ENCODE data around the gene ZNF646.
A peak's percentile ranks its signal among the peaks of the same experiment; 100 is the strongest.

ZNF646 gene

DNA sequence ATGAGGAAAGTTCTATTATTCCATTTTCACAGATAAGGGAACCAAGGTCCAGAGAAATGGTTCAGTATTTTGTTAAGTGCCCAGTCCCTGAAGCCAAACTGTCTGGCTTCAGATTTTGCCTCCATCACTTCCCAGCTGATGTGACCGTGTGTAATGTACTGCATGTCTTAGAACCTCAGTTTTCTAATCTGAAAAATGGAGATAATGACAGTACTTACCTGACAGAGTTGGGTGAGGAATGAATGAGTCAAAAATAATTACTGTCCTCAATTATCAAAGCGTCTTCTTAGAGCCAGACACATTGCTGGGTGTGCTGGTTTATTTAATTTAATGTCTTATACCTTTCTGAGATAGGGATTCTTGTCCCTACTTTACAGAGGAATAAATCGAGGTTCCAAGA, 6.9 kb upstream of the ZNF646 start:
- no peak for DNase-seq

DNA sequence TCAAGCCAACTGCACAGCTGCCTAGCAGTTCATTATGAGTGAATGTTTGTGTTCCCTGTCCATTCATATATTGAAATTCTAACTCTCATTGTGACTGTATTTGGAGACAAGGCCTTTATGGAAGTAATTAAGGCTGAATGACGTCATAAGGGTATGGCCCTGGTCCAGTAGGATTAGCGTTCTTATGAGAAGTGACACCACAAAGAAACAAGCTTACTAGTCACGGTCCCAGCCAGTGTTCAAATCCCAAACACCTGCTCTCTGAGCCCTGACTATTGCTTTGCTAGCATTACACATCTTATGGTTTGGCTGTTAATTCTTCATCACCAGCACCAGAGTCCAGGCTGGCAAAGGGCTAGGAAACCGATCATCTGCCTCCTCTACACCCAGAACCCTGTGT, 2.4 kb upstream of the ZNF646 start:
- peak; percentile 91 for DNase-seq

DNA sequence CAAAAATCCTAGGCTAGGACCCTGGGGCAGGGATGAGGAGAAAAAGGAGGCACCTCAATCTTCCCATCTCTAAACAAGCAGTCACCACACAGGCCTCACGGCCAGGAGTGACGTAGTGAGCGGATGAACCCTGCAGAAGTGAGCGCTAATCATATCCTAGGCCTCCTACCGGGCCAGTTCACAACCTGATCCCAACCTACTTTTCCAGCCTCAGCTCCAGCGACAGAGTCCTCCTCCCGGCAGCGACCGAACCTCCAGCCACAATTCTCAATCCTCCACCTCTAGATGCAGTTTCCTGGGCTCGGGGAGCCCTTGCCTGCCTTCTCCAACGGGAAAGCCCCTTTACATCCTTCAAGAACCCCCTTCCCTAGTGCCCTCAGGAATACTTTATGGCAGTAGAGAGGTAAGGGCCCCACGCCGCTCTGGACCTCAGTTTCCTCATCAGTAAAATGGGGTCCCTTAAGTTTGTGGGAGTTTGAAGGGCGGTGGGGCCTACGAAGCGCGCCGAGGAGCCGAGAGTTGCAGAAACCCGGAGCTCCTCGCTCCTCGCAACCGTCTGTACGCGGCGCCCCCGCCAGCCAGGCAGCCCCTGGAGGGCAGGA, 1.6 kb upstream of the ZNF646 start:
- peak; percentile 37 for DNase-seq

GRCh38 chr16:31073142-31073969, 866 bp upstream of the ZNF646 start:
- DNase-seq = peak; percentile 90

DNA sequence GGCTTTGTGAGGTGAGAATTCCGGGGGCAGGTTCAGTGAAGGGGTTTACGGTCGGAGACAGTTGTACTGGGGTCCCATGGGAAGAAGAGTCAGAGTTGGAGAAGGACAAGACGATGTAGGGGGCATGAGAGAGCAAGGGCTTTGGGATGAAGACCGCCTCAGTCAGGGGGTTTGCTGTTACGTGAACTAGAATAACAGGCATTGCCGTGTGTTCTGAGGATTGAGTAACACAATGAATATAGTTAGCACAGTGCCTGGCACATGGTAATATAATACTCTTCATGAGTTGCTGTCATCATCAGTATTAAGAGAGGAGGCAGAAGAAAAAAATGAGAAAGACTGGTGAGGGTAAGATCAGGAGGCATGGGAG, 577 bp downstream of the ZNF646 start:
- no peak for DNase-seq

DNA sequence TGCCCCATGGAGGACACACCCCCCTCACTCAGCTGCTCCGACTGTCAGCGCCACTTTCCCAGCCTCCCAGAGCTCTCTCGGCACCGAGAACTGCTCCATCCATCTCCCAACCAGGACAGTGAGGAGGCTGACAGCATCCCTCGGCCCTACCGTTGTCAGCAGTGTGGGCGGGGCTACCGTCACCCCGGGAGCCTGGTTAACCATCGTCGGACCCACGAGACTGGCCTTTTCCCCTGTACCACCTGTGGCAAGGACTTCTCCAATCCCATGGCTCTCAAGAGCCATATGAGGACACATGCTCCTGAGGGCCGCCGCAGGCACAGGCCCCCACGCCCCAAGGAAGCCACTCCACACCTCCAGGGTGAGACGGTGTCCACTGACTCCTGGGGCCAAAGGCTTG, 2.1 kb downstream of the ZNF646 start:
- DNase-seq = no peak

DNA sequence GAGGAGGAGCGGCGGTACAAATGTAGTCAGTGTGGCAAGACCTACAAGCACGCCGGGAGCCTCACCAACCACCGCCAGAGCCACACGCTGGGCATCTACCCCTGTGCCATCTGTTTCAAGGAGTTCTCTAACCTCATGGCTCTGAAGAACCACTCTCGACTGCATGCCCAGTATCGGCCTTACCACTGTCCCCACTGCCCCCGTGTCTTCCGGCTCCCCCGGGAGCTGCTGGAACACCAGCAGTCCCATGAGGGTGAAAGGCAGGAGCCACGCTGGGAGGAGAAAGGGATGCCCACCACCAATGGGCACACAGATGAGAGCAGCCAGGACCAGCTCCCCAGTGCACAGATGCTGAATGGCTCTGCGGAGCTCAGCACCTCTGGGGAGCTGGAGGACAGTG, 2.8 kb downstream of the ZNF646 start:
- no peak for DNase-seq

DNA sequence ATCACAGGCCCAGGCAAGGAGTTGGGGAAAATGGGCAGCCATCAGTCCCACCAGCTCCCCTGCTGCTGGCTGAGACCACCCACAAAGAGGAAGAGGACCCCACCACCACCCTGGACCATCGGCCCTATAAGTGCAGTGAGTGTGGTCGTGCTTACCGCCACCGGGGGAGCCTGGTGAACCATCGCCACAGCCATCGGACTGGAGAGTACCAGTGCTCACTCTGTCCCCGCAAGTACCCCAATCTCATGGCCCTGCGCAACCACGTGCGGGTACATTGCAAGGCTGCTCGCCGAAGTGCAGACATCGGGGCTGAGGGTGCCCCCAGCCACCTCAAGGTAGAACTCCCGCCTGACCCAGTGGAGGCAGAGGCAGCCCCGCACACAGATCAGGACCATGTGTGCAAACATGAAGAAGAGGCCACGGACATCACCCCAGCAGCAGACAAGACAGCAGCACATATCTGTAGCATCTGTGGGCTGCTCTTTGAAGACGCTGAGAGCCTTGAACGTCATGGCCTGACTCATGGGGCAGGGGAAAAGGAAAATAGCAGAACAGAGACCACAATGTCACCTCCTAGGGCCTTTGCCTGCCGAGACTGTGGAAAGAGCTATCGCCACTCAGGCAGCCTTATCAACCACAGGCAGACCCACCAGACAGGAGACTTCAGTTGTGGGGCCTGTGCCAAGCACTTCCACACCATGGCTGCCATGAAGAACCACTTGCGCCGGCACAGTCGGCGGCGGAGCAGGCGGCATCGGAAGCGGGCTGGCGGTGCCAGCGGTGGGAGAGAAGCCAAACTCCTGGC, 3.6 kb downstream of the ZNF646 start:
- no peak for DNase-seq

DNA sequence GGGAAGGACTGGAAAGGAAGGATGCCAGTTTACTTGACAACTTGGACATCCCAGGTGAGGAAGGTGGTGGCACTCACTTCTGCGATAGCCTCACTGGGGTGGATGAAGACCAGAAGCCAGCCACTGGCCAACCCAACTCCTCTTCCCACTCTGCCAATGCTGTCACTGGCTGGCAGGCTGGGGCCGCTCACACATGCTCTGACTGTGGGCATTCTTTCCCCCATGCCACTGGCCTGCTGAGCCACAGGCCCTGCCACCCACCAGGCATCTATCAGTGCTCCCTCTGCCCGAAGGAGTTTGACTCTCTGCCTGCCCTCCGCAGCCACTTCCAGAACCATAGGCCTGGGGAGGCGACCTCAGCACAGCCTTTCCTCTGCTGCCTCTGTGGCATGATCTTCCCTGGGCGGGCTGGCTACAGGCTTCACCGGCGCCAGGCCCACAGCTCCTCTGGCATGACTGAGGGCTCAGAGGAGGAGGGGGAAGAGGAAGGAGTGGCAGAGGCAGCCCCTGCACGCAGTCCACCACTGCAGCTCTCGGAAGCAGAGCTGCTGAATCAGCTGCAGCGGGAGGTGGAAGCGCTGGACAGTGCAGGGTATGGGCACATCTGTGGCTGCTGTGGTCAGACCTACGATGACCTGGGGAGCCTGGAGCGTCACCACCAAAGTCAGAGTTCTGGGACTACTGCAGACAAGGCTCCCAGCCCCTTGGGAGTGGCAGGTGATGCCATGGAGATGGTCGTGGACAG, 4.5 kb downstream of the ZNF646 start:
- no peak for DNase-seq

DNA sequence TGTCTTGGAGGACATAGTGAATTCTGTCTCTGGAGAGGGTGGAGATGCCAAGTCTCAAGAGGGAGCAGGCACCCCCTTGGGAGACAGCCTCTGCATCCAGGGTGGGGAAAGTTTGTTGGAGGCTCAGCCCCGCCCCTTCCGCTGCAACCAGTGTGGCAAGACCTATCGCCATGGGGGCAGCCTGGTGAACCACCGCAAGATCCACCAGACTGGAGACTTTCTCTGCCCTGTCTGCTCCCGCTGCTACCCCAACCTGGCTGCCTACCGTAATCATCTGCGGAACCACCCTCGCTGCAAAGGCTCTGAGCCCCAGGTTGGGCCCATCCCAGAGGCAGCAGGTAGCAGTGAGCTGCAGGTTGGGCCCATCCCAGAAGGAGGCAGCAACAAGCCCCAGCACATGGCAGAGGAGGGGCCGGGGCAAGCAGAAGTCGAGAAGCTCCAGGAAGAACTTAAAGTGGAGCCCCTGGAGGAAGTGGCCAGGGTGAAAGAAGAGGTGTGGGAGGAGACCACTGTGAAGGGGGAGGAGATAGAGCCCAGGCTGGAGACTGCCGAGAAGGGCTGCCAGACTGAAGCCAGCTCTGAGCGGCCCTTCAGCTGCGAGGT, 5.2 kb downstream of the ZNF646 start:
- DNase-seq = no peak

GRCh38 chr16:31080035-31080629, 5.9 kb downstream of the ZNF646 start:
- DNase-seq = no peak

DNA sequence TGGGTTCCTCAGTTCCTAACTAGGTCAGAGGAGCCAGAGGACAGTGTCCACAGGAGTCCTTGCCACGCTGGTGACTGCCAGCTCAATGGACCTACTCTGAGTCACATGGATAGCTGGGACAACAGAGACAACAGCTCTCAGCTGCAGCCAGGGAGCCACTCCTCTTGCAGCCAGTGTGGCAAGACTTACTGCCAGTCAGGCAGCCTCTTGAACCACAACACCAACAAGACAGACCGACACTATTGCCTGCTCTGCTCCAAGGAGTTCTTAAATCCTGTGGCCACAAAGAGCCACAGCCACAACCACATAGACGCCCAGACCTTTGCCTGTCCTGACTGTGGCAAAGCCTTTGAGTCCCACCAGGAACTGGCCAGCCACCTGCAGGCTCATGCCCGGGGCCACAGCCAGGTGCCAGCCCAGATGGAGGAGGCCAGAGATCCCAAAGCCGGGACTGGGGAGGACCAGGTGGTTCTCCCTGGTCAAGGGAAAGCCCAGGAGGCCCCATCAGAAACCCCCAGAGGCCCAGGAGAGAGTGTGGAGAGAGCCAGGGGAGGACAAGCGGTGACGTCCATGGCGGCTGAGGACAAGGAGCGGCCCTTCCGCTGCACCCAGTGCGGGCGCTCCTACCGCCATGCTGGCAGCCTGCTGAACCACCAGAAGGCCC, 6.7 kb downstream of the ZNF646 start:
- DNase-seq = no peak

DNA sequence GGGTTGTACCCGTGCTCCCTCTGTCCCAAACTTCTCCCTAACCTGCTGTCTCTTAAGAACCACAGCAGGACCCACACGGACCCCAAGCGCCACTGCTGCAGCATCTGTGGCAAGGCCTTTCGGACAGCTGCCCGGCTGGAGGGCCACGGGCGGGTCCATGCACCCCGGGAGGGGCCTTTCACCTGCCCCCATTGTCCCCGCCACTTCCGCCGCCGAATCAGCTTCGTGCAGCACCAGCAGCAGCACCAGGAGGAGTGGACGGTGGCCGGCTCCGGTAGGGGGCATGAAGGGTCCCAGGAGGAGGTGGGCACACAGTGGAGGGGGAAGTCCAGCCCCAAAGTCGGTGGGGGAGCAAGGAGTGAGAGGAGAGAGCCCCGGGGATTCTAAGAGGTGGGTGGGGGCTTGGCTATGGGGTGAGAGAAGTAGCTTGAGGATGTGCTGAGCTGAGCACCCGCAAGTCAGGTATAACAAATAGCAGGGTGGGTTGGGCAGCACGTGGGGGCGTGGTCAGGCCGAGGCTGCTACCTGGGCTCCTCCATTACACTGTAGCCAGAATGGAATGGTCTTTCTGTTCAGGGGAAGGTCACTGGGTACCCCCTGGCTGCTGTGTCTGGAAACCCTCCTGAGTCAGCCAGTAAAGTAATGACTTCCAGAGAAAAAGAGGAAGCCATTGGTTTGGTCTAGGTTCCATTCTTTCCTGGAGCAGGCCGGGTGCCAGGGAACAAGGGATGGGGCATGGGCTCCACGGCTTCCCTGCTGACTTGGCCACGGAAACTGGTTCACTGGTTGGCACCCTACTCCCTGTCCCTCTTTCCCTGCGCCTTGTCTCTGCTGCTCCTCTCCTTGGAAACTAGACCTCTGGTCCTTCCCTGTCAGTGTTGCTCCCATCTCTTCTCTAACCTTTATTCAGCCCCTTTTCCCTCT, 7.5 kb downstream of the ZNF646 start:
- no peak for DNase-seq

DNA sequence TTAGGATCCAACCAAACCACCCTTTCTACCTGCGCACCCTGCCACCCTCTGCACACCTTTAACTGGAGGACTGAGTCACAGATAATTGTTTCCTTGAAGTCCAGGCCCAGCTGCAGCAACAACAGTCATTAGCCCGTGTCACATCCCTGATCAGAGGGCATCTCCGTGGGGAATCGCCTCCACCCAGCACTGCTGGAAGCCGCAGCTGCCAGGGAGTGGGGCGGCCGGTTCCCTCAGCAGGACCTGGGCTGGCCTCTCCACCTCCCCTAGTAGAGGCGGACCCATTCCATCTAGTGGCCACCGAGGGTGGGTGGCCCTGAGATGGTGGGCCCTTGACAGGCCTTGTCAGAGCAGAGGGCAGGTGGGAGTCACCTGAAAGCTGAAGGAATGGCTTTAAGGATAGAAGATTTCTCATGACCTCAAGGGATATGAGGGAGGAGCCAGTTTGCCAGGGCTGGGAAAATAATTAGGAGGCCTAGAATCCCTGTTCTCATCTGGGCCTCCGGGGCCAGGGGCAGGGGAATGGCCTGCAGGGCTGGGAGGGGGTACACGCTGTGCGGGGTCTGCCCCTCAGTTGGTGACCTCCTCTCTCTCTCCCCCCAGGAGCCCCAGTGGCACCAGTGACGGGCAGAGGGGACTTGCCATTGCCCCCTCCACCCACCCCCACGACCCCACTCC, 8.3 kb downstream of the ZNF646 start:
- no peak for DNase-seq

- no peak for DNase-seq
Measured at GRCh38 chr16:31083081-31083480, 8.9 kb downstream of the ZNF646 start.

- DNase-seq = no peak
Measured at GRCh38 chr16:31083556-31083955, 9.3 kb downstream of the ZNF646 start.

DNA sequence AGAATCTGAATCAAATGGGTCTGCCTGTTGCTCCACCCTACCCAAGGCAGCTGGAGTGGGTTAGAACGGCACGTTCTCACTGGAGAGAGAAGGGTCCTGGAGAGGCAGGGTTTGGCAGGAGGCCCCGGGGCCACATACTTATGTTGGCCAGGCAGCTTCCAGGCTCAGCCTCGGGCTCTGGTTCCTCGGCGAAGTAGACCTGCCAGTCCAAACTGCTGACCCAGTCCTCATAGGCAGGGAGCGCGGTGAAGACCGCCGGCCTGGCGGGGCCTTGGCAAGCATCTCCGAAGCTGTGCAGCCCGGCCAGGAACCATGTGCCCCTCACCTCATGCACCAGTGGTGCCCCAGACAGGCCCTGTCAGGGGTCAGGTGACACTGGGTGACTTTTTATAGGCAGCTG, 9.8 kb downstream of the ZNF646 start:
- no peak for DNase-seq

GRCh38 chr16:31084584-31085302, 10.5 kb downstream of the ZNF646 start:
- no peak for DNase-seq

GRCh38 chr16:31085411-31085810, 11.2 kb downstream of the ZNF646 start:
- DNase-seq = no peak

Data from fibroblast of skin of right quadriceps (primary cell).